Measurements from ENCODE around the gene FFAR3.

Gene FFAR3

GRCh38 chr19:35404879-35405622 is 46.8 kb downstream of the FFAR3 start:
- no peak for DNase-seq

- DNase-seq, result no peak
Measured at GRCh38 chr19:35407619-35408018, 49.4 kb downstream of the FFAR3 start.

- DNase-seq, result no peak
Measured at GRCh38 chr19:35408284-35409171, 50.3 kb downstream of the FFAR3 start.

GRCh38 chr19:35409191-35409590 is 50.9 kb downstream of the FFAR3 start:
- no peak for DNase-seq

All from CD4-positive, alpha-beta T cell treated with Interleukin-4 for 4 hours (primary cell).